K562 (cell line): ENCODE results near the gene LST1. TPM values are rescaled to one million over a fixed set of nuclear protein-coding genes. Genes with fewer than 3 reads are reported as not detected.

Experiments
- CC2D1A ChIP-seq: fragments of 450-650 bp; IDR thresholded peaks from 2 replicates; pipeline ENCODE4 v1.6.1; 2017; ENCODE audit warnings: mild to moderate bottlenecking
- DEAF1 ChIP-seq: fragments of 450-650 bp; formaldehyde crosslinking; IDR thresholded peaks from 2 replicates; pipeline ENCODE4 v1.4.0; 2020; ENCODE audit warnings: mild to moderate bottlenecking, moderate library complexity
- FOXA3 ChIP-seq, 2 experiments: fragments of 450-650 bp in 1 of 2; sonication (generic) in 1 of 2; formaldehyde crosslinking; IDR thresholded peaks in 1 of 2; conservative IDR thresholded peaks in 1 of 2; 2 replicates each; pipeline versions ENCODE4 v1.4.0 to v1.8.0; 2020 to 2022; ENCODE audit warnings: mild to moderate bottlenecking in 2 of 2, missing genetic modification reagents in 1 of 2
- KLF13 ChIP-seq: fragments of 450-650 bp; IDR thresholded peaks from 2 replicates; pipeline ENCODE4 v1.6.1; 2016; ENCODE audit warnings: missing genetic modification characterization, low read depth, mild to moderate bottlenecking, missing compliant biosample characterization, moderate library complexity, borderline replicate concordance
- MYC ChIP-seq, 2 experiments: fragments of 250-450 bp in 1 of 2; sonication (Bioruptor Pico) in 1 of 2; IDR thresholded peaks; 2 replicates each; pipeline versions ENCODE4 v1.5.1 to v1.6.1; 2012 to 2021; ENCODE audit warnings: low read depth in 2 of 2, borderline replicate concordance in 1 of 2, improper control_type of control experiment in 1 of 2, low read length in 1 of 2, mild to moderate bottlenecking in 1 of 2, moderate library complexity in 1 of 2
- MYNN ChIP-seq, 2 experiments: sonication (generic); formaldehyde crosslinking in 1 of 2; IDR thresholded peaks; 2 replicates each; pipeline versions ENCODE4 v1.5.0 to v1.6.1; 2016 to 2020; ENCODE audit warnings: antibody characterized with exemption in 1 of 2, missing genetic modification reagents in 1 of 2
- NCOA4 ChIP-seq: fragments of 450-650 bp; IDR thresholded peaks from 2 replicates; pipeline ENCODE4 v1.6.1; 2018; ENCODE audit warnings: mild to moderate bottlenecking; ENCODE audit not compliant: partially characterized antibody
- RREB1 ChIP-seq: fragments of 250-450 bp; sonication (Bioruptor Pico); IDR thresholded peaks from 2 replicates; pipeline ENCODE4 v1.4.0; 2020
- SMC3 ChIP-seq: conservative IDR thresholded peaks from 2 replicates; pipeline ENCODE4 v1.6.1; 2011; ENCODE audit warnings: low read depth, low read length, improper control_type of control experiment; ENCODE audit not compliant: insufficient read depth
- SRF ChIP-seq, 2 experiments: fragments of 250-450, 450-650 bp in 1 of 2; sonication (Bioruptor Pico) in 1 of 2; sonication (generic) in 1 of 2; formaldehyde crosslinking; IDR thresholded peaks; 2 replicates each; pipeline versions ENCODE4 v1.5.0 to v1.5.1; 2020 to 2022; ENCODE audit warnings: mild to moderate bottlenecking in 1 of 2, missing genetic modification reagents in 1 of 2
- TBL1XR1 ChIP-seq, 2 experiments: IDR thresholded peaks; 2 replicates each; pipeline ENCODE4 v1.6.1; 2012; ENCODE audit warnings: improper control_type of control experiment in 2 of 2, low read length in 2 of 2, mild to moderate bottlenecking in 1 of 2
- TEAD2 ChIP-seq: fragments of 450-650 bp; IDR thresholded peaks from 2 replicates; pipeline ENCODE4 v1.6.1; 2016; ENCODE audit warnings: missing genetic modification characterization, control low read depth, missing compliant biosample characterization
- ZBTB11 ChIP-seq, 3 experiments: fragments of 200-800 bp in 1 of 3; fragments of 250-450 bp in 1 of 3; fragments of 450-650 bp in 1 of 3; sonication (Bioruptor Pico) in 1 of 3; sonication (Bioruptor generic) in 1 of 3; formaldehyde crosslinking in 1 of 3; IDR thresholded peaks; 2 replicates each; pipeline versions ENCODE4 v1.6.1 to v1.8.0; 2016 to 2022; ENCODE audit warnings: mild to moderate bottlenecking in 2 of 3, missing genetic modification characterization in 2 of 3, missing compliant biosample characterization in 1 of 3, moderate library complexity in 1 of 3
- ZFP36 ChIP-seq: fragments of 150-350 bp; IDR thresholded peaks from 2 replicates; pipeline ENCODE4 v1.6.1; 2018; ENCODE audit warnings: low read length, low read depth; ENCODE audit not compliant: partially characterized antibody
- polyA plus RNA-seq, 8 experiments: library from polyadenylated mRNA; depleted of rRNA in 4 of 8; stranded (reverse) in 5 of 8; unstranded in 3 of 8; fragments of >200 nt; fragmentation: Nextera tagmentation in 2 of 8; fragmentation: Illumina TruSeq in 1 of 8; extraction: Ambion mirVana in 2 of 8; extraction: Trizol in 1 of 8; gene quantifications; 2 replicates each; pipeline versions ENCODE4 v1.2.1 to v1.2.3, GENCODE V29; 2011 to 2014; ENCODE audit warnings: inconsistent platforms in 1 of 8, missing spikeins in 1 of 8
- total RNA-seq, 7 experiments: library from RNA; depleted of rRNA in 6 of 7; stranded (reverse); fragments of >200 nt in 6 of 7; fragmentation: Illumina TruSeq in 2 of 7; extraction: Trizol in 2 of 7; gene quantifications; 2 replicates each; pipeline versions ENCODE4 v1.2.1 to v1.2.3, GENCODE V29; 2011 to 2021; ENCODE audit warnings: low replicate concordance in 1 of 7

The LST1 gene
- total and polyA plus RNA-seq, 9 of the 15 experiments (the other 6 are each of a cell fraction or from before 2014, with no cell fraction given): 0.82 to 7.8 (median 1.7) TPM

GRCh38 chr6:31546339-31546957 lies 39.6 kb upstream of the LST1 start, which contains the start of gene ATP6V1G2 (continued):
- TF ChIP-seq SMC3 (peak; percentile 97), DEAF1 (peak; percentile 97), MYNN (IDR thresholded peaks at IDR 0.05) (peak; percentile 27; the same call in 1 of the 2 replicates), MYNN (CRISPR knock-in tag; IDR thresholded peaks at IDR 0.05) (no peak), RREB1 (CRISPR knock-in tag) (peak; percentile 97), TEAD2 (no peak), KLF13 (tag) (0 out of 2 replicates have a peak, but pooled peaks have one; percentile 43), SRF (CRISPR knock-in tag; IDR thresholded peaks at IDR 0.05) (0 out of 4 replicates have a peak, but pooled peaks of 1 of the 2 experiments have one; percentile 26), MYC (IDR thresholded peaks at IDR 0.05; ENCODE audit: low read depth, low read length) (peak; percentile 52; the same call in 1 of the 2 replicates), MYC (CRISPR knock-in tag; IDR thresholded peaks at IDR 0.05; ENCODE audit: borderline replicate concordance, low read depth) (no peak), TBL1XR1 (IDR thresholded peaks at IDR 0.05; ENCODE audit: low read length in 2 of 2) (no peak), FOXA3 (CRISPR knock-in tag; conservative IDR thresholded peaks at IDR 0.05 in 1 of 2, IDR thresholded peaks at IDR 0.05 in 1 of 2) (0 out of 4 replicates have a peak, but pooled peaks of 1 of the 2 experiments have one; percentile 20), NCOA4 (no peak), CC2D1A (peak; percentile 91), ZFP36 (peak; percentile 42), ZBTB11 (CRISPR knock-in tag; IDR thresholded peaks at IDR 0.05) (peak in 2 of 3 experiments; percentile 33 to 88; a peak in 2 of 6 replicates)
